HG03025 (cell line): Measurements from ENCODE around the gene SPOP.
A peak's percentile ranks its signal among the peaks of the same experiment; 100 is the strongest.
"Not testable (repeated sequence)": the region's sequence is repeated elsewhere in the genome, so short reads cannot be mapped to it uniquely, and the experiment has no call there.

Experiments used
- ATAC-seq: cut with Tn5 transposase; IDR thresholded peaks from one replicate; pipeline ENCODE4 v1.9.1; 2021; ENCODE audit warnings: mild to moderate bottlenecking, moderate library complexity; ENCODE audit not compliant: unreplicated experiment, low FRiP score

SPOP gene

GRCh38 chr17:49696233-49696761 lies 18.4 kb upstream of the SPOP start:
- peak; percentile 70 for ATAC-seq

GRCh38 chr17:49695698-49696232 lies 17.9 kb upstream of the SPOP start:
- no peak for ATAC-seq

GRCh38 chr17:49694847-49695697 lies 17.2 kb upstream of the SPOP start:
- ATAC-seq: no peak

- ATAC-seq: no peak
These were observed 14.9 kb upstream of the SPOP start for GRCh38 chr17:49692751-49693150.

- ATAC-seq: no peak
These were observed 13.8 kb upstream of the SPOP start for GRCh38 chr17:49691677-49692191.

GRCh38 chr17:49691086-49691676 lies 13.3 kb upstream of the SPOP start:
- ATAC-seq: no peak

- ATAC-seq: no peak
These were observed 12.4 kb upstream of the SPOP start for GRCh38 chr17:49690256-49690655.

GRCh38 chr17:49688848-49689247 lies 11.0 kb upstream of the SPOP start:
- no peak for ATAC-seq

GRCh38 chr17:49687878-49688491 lies 10.1 kb upstream of the SPOP start:
- ATAC-seq: no peak

GRCh38 chr17:49681106-49681979 lies 3.4 kb upstream of the SPOP start:
- ATAC-seq: no peak

GRCh38 chr17:49680314-49680713 lies 2.4 kb upstream of the SPOP start:
- no peak for ATAC-seq

GRCh38 chr17:49677134-49677932 lies 564 bp downstream of the SPOP start:
- peak; percentile 73 for ATAC-seq

- no peak for ATAC-seq
These were observed 1.5 kb downstream of the SPOP start for GRCh38 chr17:49676276-49676868.

GRCh38 chr17:49674507-49674906 lies 3.4 kb downstream of the SPOP start:
- no peak for ATAC-seq

GRCh38 chr17:49673679-49674078 lies 4.2 kb downstream of the SPOP start:
- not testable (repeated sequence) for ATAC-seq

GRCh38 chr17:49670641-49671040 lies 7.3 kb downstream of the SPOP start:
- no peak for ATAC-seq

- no peak for ATAC-seq
These were observed 7.9 kb downstream of the SPOP start for GRCh38 chr17:49670002-49670401.

GRCh38 chr17:49667854-49668253 lies 10.0 kb downstream of the SPOP start:
- ATAC-seq: no peak

GRCh38 chr17:49664706-49665211 lies 13.1 kb downstream of the SPOP start:
- no peak for ATAC-seq
